K562 treated with DMSO at 1 percent for 12 hours (cell line): ENCODE results near the gene TRIM61. TPM values are rescaled to one million over a fixed set of nuclear protein-coding genes. Genes with fewer than 3 reads are reported as not detected.

ENCODE experiments used
- total RNA-seq: library from RNA; unstranded; fragments of 300-600 nt; gene quantifications from 2 replicates; pipeline ENCODE4 v1.2.3, GENCODE V29; 2022; ENCODE audit not compliant: insufficient read depth

The TRIM61 gene
- total RNA-seq: 0.47 TPM in 1 of 2 replicates, not detected in the other

DNA sequence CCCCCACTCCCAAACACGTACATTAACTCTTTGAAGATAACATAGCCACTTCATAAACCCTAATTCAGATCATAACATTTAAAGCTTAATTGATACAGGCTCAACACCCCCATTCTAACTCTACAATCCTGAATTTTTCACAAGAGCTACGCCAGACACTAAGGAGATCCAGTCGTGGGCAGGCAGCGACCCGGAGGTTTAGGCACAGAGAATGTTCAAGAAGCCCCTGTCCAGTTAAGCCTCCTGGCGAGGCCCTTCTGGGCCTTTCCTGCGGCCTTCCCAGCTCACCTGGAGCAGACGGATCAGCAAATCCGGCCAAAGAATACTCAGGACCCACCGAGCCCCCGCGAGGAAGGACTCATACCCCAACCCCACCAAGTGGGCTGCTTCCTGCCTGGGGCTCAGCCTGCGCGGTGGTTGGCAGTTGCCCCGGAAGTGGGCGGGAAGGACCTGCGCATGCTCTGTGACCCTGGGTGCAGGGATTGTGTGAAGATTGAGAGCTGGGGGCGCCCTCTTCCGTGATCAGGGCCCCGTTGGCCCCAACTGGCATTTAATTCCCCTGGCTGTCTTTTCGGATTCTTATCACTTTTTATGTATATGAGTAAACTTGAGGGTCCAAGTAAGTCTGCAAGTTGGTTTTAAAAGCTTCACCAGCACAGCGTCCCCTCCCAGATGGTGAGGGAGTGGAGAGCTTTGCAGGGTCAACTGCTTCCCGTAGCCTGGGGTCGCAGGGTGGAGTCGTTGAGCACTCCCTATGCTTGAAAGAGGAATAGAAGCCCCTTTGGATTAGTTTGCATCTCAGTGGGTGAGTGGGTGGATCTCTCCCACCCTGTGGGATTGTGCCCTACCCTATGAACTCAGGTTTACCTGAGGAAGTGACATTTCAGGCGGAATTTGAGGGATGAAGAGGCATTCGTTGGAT lies at the start of gene TRIM61:
Gene TRIM61 (minus strand): TSS at position 415 of the 922 bp plus-strand sequence. CDS start 7,655 bp downstream, outside the sequence.

Other genes starting within 250 kb of the TRIM61 start
- not detected in 2 replicates for gene SMIM31, start 223.5 kb downstream of the TRIM61 start, total RNA-seq
- gene APELA, start 100.5 kb downstream of the TRIM61 start, total RNA-seq: not detected in 2 replicates
- not detected in 2 replicates for gene TRIM60, start 54.3 kb upstream of the TRIM61 start, total RNA-seq
- gene TRIM75, start 76.2 kb upstream of the TRIM61 start, total RNA-seq: not detected in 2 replicates
- 5.7 and 7.2 TPM in 2 replicates for gene TMEM192, start 135.2 kb upstream of the TRIM61 start, total RNA-seq
- 4.1 and 9.5 TPM in 2 replicates for gene KLHL2, start 229.9 kb upstream of the TRIM61 start, total RNA-seq